Vagina (tissue), 2 donors: ENCODE measurements around the gene LYPD6.

Experiments
- POLR2A ChIP-seq, 2 donors: fragments of 450-650 bp; IDR thresholded peaks; one replicate each; pipeline ENCODE4 v1.6.1; 2017; ENCODE audit warnings: antibody characterized with exemption in 2 of 2, mild to moderate bottlenecking in 2 of 2, moderate library complexity in 2 of 2
- TF ChIP-seq, protein P1 (sequence below), 3 experiments: fragments of 450-650 bp in 2 of 3; fragments of 200-600 bp in 1 of 3; sonication (generic) in 1 of 3; IDR thresholded peaks; one replicate each; pipeline ENCODE4 v1.5.1; 2017 to 2019; ENCODE audit warnings: antibody characterized with exemption in 3 of 3, mild to moderate bottlenecking in 2 of 3, moderate library complexity in 2 of 3

DNA sequence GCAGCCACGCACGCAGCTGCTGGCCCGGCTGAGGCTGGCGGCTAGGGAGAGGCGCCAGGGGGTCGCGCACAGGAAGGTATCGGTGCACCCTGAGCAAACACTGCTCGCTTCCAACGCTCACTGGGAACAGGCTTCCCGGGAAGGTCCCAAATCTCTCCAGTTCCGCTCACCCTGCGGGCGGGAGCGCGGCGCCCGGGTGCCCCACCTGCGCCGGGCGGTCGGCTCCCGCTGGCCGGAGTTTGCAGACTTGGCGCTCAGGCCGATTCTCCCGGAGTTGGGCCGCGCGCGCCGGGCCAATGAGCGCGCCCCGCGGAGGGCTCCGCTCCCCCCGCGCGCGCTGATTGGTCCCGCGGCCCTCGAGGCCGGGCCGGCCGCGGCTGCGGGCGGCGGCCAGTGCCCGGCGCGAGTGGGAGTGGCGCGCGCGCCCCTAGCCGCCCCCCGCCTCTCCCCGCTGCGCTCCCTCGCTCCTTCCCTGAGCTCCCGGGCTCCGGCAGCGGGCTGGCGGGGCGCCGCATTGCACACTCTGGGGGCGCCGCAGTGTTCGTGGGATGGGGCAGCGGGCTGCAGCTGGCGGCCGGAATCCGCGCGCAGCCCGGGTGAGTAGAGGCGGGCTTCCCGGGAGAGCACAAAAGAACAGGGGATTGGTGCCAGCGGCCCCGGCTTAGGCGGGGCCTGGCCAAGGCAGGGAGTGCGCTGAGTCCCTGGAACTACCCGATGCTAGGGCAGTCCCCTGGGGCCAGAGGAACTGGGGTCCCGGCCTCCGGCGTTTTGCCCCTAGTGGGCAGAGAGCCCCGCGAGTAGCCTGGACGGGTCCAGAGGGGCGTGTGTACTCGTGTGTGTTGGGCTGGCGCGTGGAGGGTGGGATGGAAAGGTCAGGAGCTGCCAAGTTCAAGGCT lies at the start of gene LYPD6:
- TF ChIP-seq, protein P1, sequence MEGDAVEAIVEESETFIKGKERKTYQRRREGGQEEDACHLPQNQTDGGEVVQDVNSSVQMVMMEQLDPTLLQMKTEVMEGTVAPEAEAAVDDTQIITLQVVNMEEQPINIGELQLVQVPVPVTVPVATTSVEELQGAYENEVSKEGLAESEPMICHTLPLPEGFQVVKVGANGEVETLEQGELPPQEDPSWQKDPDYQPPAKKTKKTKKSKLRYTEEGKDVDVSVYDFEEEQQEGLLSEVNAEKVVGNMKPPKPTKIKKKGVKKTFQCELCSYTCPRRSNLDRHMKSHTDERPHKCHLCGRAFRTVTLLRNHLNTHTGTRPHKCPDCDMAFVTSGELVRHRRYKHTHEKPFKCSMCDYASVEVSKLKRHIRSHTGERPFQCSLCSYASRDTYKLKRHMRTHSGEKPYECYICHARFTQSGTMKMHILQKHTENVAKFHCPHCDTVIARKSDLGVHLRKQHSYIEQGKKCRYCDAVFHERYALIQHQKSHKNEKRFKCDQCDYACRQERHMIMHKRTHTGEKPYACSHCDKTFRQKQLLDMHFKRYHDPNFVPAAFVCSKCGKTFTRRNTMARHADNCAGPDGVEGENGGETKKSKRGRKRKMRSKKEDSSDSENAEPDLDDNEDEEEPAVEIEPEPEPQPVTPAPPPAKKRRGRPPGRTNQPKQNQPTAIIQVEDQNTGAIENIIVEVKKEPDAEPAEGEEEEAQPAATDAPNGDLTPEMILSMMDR (IDR thresholded peaks at IDR 0.05) = no peak
- no peak for TF ChIP-seq POLR2A (IDR thresholded peaks at IDR 0.05)
